Stimulated activated CD4-positive, alpha-beta T cell treated with anti-CD3 and anti-CD28 coated beads, Interleukin-2, amount 100 ng/mL, for 24 hours (primary cell): ENCODE data around the gene POU2AF1.

ENCODE experiments used
- DNase-seq, 2 donors: peaks; one replicate each; pipeline ENCODE4 v3.0.0-alpha.2; 2020

The POU2AF1 gene

GRCh38 chr11:111384494-111384893 is 5.4 kb upstream of the POU2AF1 start:
- no peak for DNase-seq

- DNase-seq = no peak
Observed at GRCh38 chr11:111382451-111382850, 3.4 kb upstream of the POU2AF1 start.

- peak; percentile 28 to 33 for DNase-seq
Observed at GRCh38 chr11:111379602-111380136, 594 bp upstream of the POU2AF1 start.

GRCh38 chr11:111378185-111378860 is 752 bp downstream of the POU2AF1 start:
- DNase-seq = no peak

- DNase-seq = peak; percentile 35 to 39
Observed at GRCh38 chr11:111376181-111376871, 2.7 kb downstream of the POU2AF1 start.

GRCh38 chr11:111373590-111373989 is 5.5 kb downstream of the POU2AF1 start:
- DNase-seq = no peak

- no peak for DNase-seq
Observed at GRCh38 chr11:111372538-111372937, 6.5 kb downstream of the POU2AF1 start.

- peak; percentile 26 to 32 for DNase-seq
Observed at GRCh38 chr11:111370902-111371578, 8.0 kb downstream of the POU2AF1 start.

GRCh38 chr11:111370270-111370901 is 8.7 kb downstream of the POU2AF1 start:
- DNase-seq = no peak

GRCh38 chr11:111368285-111368560 is 10.9 kb downstream of the POU2AF1 start:
- no peak for DNase-seq

- no peak for DNase-seq
Observed at GRCh38 chr11:111367411-111368284, 11.4 kb downstream of the POU2AF1 start.

- DNase-seq = no peak
Observed at GRCh38 chr11:111366560-111367410, 12.3 kb downstream of the POU2AF1 start.

- no peak for DNase-seq
Observed at GRCh38 chr11:111365722-111366559, 13.1 kb downstream of the POU2AF1 start.

GRCh38 chr11:111364503-111364902 is 14.6 kb downstream of the POU2AF1 start:
- no peak for DNase-seq

GRCh38 chr11:111363985-111364384 is 15.1 kb downstream of the POU2AF1 start:
- no peak for DNase-seq

- DNase-seq = no peak
Observed at GRCh38 chr11:111362887-111363411, 16.1 kb downstream of the POU2AF1 start.

GRCh38 chr11:111361874-111362273 is 17.2 kb downstream of the POU2AF1 start:
- no peak for DNase-seq

- DNase-seq = no peak
Observed at GRCh38 chr11:111361052-111361801, 17.8 kb downstream of the POU2AF1 start.
